GM19372 (cell line): ENCODE measurements around the gene TESMIN.

Experiments used
- ATAC-seq: cut with Tn5 transposase; IDR thresholded peaks from one replicate; pipeline ENCODE4 v1.9.1; 2021; ENCODE audit warnings: mild to moderate bottlenecking, low read depth, moderate library complexity; ENCODE audit not compliant: unreplicated experiment

The TESMIN gene

GRCh38 chr11:68762481-68762880 is 11.2 kb upstream of the TESMIN start:
- ATAC-seq = no peak

GRCh38 chr11:68761801-68762200 is 10.5 kb upstream of the TESMIN start:
- ATAC-seq = no peak

GRCh38 chr11:68759991-68760390 is 8.7 kb upstream of the TESMIN start:
- ATAC-seq = no peak

GRCh38 chr11:68757711-68758110 is 6.4 kb upstream of the TESMIN start:
- no peak for ATAC-seq

GRCh38 chr11:68756171-68756766 is 4.9 kb upstream of the TESMIN start:
- no peak for ATAC-seq

GRCh38 chr11:68753300-68753699 is 2.0 kb upstream of the TESMIN start:
- ATAC-seq = no peak

- ATAC-seq = no peak
These were observed 355 bp downstream of the TESMIN start for GRCh38 chr11:68751004-68751325.

GRCh38 chr11:68750195-68751003 is 921 bp downstream of the TESMIN start:
- ATAC-seq = no peak

GRCh38 chr11:68749229-68750123 is 1.8 kb downstream of the TESMIN start:
- ATAC-seq = no peak

GRCh38 chr11:68748061-68748460 is 3.3 kb downstream of the TESMIN start:
- no peak for ATAC-seq

GRCh38 chr11:68743539-68743938 is 7.8 kb downstream of the TESMIN start:
- no peak for ATAC-seq

- no peak for ATAC-seq
These were observed 9.9 kb downstream of the TESMIN start for GRCh38 chr11:68741463-68741862.

GRCh38 chr11:68735646-68736045 is 15.7 kb downstream of the TESMIN start:
- no peak for ATAC-seq

- no peak for ATAC-seq
These were observed 16.2 kb downstream of the TESMIN start for GRCh38 chr11:68735125-68735524.

- ATAC-seq = no peak
These were observed 17.2 kb downstream of the TESMIN start for GRCh38 chr11:68734111-68734510.

GRCh38 chr11:68727783-68728182 is 23.5 kb downstream of the TESMIN start:
- no peak for ATAC-seq

- ATAC-seq = no peak
These were observed 27.0 kb downstream of the TESMIN start for GRCh38 chr11:68724293-68724692.

- ATAC-seq = no peak
These were observed 29.2 kb downstream of the TESMIN start for GRCh38 chr11:68722143-68722542.

GRCh38 chr11:68721075-68721474 is 30.2 kb downstream of the TESMIN start:
- ATAC-seq = no peak

- no peak for ATAC-seq
These were observed 35.7 kb downstream of the TESMIN start for GRCh38 chr11:68715456-68716122.
